Measurements from ENCODE around the gene LAMTOR2.
"Not testable (repeated sequence)": the region's sequence is repeated elsewhere in the genome, so short reads cannot be mapped to it uniquely, and the experiment has no call there.

The LAMTOR2 gene

GRCh38 chr1:156051011-156051725 lies 3.4 kb upstream of the LAMTOR2 start:
- DNase-seq = no peak

GRCh38 chr1:156052862-156053767 lies 1.5 kb upstream of the LAMTOR2 start:
- DNase-seq = peak in 39 of 58 donors; percentile 20 to 78 (median 48)

DNA sequence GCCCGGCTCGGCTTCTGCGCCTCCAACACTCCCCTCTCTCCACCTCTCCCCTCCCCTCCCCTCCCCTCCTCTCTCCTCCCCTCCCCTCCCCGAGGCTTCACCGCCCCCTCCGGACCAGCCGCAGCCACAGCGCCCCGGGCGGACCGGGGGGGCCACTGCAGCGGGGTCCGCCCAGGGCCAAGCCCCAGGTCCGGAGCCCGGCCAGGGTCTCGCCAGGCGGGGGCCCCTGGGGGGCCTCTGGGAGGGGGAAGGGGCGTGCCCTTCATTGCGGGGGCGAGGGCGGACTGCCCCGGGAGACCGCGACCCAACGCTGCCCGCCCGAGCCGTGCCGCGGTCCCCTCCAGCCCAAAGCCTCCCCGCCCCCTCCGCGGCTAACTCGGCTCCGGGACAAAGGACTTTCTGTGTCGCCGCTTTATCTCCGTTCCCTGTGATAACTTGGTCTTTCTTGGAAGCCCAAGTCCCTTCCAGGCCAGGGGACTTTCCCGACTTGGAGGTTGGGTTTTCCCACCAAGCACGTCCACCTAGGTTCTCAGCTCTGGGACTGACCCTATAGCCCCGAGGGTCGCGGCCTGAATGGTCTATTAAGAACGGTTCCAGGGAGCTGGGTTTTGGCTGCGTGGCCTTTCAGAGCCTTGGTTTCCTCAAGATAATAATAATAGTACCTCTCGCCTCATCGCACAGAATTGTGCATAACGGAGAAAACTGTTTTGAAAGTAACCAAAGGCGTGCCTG lies 648 bp upstream of the LAMTOR2 start, which contains the start of gene UBQLN4:
UBQLN4 (minus strand) TSS at position 31 of the 732 bp plus-strand sequence. CDS start 97 bp downstream, outside the sequence.
- DNase-seq = peak in 56 of 58 donors; percentile 48 to 92 (median 82)

GRCh38 chr1:156055281-156056048 lies 883 bp downstream of the LAMTOR2 start:
- peak in 2 of 58 donors; percentile 37 to 56 for DNase-seq

DNA sequence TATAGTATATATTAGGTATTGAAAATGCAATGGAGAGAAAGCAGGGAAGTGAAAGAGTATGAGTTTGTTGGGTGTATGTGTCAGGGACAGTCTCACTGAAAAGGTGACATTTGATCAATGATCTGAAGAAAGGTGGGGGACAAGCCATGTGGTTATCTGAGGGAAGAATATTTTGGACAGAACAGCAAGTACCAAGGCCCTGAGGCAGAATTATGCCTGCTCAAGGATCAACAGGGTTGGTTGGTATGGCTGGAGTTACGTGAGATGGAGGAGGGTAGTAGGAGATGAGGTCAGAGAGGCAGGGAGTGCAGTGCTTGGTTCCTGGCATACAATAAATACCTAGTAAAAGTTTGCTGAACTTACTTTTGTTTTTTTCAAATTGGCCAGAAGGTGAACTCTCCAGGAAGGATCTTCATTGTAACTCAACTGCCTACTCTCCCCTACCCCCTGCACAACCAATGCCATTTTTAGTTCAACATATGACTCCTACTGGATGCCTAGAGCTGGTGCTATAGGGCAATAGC lies 1.8 kb downstream of the LAMTOR2 start:
- DNase-seq = no peak

- DNase-seq = no peak
Measured at GRCh38 chr1:156060937-156061636, 6.5 kb downstream of the LAMTOR2 start, which contains the start of gene RAB25. RAB25 (plus strand) TSS chr1:156061160; CDS start chr1:156061401, 241 bp downstream.

GRCh38 chr1:156062189-156062588 lies 7.6 kb downstream of the LAMTOR2 start:
- DNase-seq = no peak

DNA sequence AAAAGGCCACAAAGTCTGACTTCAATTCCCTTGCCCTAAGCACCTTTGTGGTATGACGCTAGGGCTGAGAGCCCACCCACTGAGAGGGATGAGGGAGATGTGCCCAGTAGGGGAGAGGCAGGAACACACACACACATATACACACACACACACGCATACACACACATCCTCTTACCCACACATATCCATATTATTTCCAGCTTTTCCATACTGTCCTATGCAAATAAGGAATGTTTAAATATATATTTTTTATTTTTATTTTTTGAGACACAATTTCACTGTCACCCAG lies 9.4 kb downstream of the LAMTOR2 start:
- no peak for DNase-seq

DNA sequence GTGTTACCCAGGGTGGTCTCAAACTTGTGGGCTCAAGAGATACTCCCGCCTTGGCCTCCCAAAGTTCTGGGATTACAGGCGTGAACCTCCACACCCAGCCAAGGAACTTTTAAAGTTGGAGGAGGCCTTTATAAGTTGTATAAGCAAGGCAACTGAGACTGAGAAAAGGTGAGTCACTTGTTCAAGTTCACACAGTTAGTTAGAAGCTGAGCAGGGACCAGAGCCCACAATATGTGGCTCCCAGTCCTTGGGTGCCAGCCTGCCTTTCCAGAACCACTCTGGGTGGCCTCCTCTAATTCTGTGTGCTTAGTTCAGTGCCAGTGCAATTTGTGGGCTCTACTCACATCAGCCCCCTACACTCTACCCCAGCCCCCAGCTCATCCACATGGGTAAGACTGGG lies 10.0 kb downstream of the LAMTOR2 start:
- no peak for DNase-seq

- DNase-seq = peak in 3 of 58 donors; percentile 2 to 64 (median 44)
Measured at GRCh38 chr1:156065212-156065611, 10.6 kb downstream of the LAMTOR2 start.

DNA sequence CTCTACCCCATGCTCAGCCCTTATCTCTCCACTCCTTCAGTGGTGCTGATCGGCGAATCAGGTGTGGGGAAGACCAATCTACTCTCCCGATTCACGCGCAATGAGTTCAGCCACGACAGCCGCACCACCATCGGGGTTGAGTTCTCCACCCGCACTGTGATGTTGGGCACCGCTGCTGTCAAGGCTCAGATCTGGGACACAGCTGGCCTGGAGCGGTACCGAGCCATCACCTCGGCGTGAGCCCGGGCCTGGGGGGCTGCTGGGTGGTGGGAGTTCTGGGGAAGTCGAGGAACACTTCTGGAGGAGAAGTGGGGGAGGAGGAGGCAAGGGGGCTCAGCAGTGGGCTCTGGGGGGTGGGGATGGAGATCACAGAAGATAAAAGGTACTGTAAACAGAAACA lies 11.3 kb downstream of the LAMTOR2 start:
- no peak for DNase-seq

DNA sequence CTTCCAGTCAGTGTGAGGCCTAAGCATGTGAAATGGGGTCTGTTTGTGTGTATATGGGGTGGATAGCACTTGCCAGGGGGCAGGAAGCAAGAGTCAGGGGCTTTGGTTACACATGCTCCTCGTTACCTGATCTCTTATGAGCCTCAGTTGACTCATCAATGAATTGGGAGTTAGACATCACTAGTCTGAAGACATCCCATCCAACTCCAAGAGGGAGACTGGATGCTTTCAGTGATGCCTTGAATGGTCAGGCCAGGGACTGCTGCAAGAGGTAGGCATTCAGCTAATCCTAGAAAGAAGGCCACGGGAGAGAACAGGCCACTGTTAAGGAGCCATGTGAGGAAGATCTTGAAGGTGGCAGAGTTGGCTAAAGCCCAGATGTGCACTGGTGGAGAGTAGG lies 12.7 kb downstream of the LAMTOR2 start:
- DNase-seq = no peak

DNA sequence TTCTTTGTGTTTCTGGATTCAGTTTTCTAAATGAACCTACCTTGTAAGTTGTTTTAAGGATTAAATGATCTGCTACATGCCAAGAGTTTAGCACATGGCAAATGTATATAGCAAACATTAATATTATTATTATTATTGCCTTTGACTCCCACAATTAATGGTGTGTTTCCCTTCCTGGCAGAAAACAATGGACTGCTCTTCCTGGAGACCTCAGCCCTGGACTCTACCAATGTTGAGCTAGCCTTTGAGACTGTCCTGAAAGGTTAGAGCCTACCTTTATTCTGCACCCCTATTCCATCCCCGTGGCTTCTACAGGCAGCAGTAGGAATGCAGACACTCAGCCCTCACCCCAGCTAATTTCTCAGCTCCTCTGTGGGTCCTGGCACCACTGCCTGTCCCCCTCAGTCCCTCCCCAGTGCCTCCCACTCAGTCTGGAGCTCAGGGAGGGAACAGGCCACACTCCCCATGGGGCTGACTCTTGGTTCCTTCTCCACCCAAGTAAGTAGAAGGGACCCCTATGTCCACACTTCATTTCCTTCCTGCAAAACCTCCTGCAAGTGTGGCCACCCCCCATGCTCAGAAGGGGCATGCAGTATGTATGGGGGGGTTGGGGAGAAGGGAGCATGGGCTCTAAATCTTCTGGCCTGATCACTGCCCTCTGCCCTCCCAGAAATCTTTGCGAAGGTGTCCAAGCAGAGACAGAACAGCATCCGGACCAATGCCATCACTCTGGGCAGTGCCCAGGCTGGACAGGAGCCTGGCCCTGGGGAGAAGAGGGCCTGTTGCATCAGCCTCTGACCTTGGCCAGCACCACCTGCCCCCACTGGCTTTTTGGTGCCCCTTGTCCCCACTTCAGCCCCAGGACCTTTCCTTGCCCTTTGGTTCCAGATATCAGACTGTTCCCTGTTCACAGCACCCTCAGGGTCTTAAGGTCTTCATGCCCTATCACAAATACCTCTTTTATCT lies 15.2 kb downstream of the LAMTOR2 start:
- DNase-seq = no peak

DNA sequence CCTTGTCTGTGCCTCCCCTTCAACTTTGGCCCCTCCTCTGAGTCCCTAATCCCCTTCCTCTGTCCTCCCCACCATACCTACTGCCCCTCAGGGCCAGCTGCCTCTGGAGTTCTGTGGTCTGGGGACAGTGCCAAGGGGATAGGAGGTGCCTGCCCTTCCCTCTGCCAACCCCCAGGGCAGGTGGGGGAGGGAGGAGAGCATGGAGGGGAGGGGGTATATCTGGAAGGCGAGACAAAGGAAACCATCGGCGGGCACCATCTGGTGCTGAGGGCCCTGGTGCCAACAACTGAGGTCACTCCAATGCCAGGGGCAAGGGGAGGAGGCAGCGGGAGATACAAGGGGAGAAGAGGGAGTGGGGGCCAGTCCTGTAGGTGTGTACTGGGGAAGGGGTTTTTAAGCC lies 16.0 kb downstream of the LAMTOR2 start:
- peak in 1 of 58 donors; percentile 13 for DNase-seq

GRCh38 chr1:156071332-156071816 lies 16.8 kb downstream of the LAMTOR2 start:
- DNase-seq = not testable (repeated sequence)

DNA sequence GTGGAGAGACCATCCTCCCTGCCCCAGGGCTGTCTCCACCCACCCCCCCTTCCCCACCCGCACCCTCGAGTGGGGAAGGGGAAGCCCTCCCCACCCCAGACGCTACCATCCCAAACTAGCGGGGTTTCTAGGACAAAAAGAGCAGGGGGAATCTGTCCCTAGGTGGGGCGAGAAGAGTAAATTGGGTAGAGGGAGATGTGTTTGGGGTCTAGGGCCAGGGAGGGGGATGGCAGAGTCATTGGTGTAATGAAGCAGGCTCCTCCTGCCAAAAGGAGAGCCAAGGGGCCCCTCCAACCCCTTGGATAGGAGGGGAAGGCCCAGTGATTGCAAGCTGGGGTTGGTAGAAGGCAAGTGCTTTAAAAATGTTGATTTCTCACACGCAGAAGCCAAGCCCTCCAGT lies 17.7 kb downstream of the LAMTOR2 start:
- no peak for DNase-seq

- DNase-seq = no peak
Measured at GRCh38 chr1:156073110-156073687, 18.6 kb downstream of the LAMTOR2 start.

DNA sequence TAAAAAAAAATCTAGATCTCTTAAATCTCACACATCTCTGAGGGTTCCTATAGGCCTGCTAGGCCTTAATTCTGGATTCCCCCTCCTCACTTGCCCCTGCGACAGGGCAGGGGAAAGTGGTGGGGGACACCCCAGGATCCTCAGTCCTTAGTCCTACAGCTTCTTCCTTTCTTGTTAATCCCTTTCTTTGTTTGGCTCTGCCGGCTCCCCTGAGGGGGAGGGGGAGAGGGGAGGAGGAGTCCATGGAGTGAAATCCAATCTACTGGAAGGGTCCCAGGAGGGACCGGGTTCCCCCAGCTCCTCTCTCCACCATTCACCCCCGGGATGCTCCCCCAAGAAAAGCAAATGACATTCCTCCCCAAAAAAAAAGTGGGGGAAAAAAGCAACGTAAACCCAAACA lies 19.2 kb downstream of the LAMTOR2 start:
- no peak for DNase-seq
